Measurements from ENCODE around the gene AURKAIP1.

DNA sequence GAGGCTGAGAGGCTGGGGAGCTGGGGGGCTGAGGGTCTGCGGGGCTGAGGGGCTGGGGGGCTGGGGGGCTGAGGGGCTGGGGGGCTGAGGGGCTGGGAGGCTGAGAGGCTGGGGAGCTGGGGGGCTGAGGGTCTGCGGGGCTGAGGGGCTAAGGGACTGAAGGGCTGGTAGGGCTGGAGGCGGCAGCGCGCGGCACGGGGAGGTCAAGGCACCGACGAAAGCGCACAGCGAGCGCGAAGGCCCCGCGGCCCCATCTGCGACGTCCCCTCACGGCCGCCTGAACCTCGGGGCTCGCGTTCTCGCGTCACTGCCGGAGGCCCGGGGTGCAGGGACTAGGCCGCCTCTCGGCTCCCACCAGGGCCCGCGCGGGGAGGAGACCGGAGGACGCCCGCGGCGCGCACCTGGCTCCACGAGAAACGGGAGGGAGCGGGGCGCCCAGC is 50.9 kb downstream of the AURKAIP1 start:
- TF ChIP-seq, protein P1, sequence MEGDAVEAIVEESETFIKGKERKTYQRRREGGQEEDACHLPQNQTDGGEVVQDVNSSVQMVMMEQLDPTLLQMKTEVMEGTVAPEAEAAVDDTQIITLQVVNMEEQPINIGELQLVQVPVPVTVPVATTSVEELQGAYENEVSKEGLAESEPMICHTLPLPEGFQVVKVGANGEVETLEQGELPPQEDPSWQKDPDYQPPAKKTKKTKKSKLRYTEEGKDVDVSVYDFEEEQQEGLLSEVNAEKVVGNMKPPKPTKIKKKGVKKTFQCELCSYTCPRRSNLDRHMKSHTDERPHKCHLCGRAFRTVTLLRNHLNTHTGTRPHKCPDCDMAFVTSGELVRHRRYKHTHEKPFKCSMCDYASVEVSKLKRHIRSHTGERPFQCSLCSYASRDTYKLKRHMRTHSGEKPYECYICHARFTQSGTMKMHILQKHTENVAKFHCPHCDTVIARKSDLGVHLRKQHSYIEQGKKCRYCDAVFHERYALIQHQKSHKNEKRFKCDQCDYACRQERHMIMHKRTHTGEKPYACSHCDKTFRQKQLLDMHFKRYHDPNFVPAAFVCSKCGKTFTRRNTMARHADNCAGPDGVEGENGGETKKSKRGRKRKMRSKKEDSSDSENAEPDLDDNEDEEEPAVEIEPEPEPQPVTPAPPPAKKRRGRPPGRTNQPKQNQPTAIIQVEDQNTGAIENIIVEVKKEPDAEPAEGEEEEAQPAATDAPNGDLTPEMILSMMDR (IDR thresholded peaks at IDR 0.05; ENCODE audit: insufficient read depth, low read length): no peak
- no peak for TF ChIP-seq REST (IDR thresholded peaks at IDR 0.05; ENCODE audit: insufficient replicate concordance, low read depth)

Data from HL-60 (cell line).